AG10803 (cell line): Measurements from ENCODE around the gene BSPRY.
A peak's percentile ranks its signal among the peaks of the same experiment; 100 is the strongest.

ENCODE experiments used
- DNase-seq: peaks from one replicate; pipeline ENCODE4 v3.0.0; 2010; ENCODE audit warnings: low read depth
- H3K4me3 ChIP-seq: 2 replicates; pipeline ENCODE4 v1.5.1; 2011; ENCODE audit warnings: mild to moderate bottlenecking, low read length, control low read depth
- TF ChIP-seq, protein P1 (sequence below): conservative IDR thresholded peaks from 2 replicates; pipeline ENCODE4 v1.5.1; 2011; ENCODE audit warnings: mild to moderate bottlenecking, low read length, control low read depth, inconsistent platforms

The BSPRY gene

DNA sequence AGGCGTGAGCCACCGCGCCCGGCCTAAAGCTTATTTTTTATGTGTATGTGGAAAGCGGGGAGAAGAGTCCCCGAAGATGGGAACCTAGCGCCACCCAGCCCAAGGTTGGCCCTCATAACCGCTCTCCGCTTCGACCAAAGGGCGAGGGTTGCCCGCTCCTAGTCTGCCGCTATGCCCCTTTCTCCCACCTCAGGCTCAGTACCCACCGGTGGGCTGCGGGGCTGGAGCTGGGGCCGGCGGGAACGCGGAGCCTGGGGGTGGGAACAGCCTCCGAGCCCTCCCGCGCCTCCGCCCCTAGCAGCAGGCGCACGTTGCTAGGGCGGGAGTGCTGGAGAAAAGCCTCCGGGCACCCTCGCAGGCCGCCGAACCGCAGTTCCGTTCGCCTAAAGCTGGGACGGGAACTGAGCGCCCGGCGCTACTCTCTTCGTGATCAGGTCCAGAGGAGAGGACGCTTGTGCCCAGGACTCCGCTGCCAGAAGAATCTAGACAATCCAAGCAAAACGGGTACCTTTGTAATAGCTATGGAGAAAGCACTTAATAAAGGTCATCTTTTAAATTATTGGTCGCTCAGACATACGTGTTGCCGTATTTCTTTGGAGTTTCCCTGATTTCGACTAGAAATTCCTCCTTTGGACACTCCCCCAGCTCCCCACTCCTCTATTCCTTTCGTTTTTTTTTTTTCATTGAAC is 9.2 kb upstream of the BSPRY start, which contains the start of gene WDR31:
WDR31 (minus strand) TSS at position 265 of the 689 bp plus-strand sequence. CDS start 8,253 bp downstream, outside the sequence.
- DNase-seq, result peak; percentile 89
- peak within 1 kb of the TSS; percentile 94 for H3K4me3 ChIP-seq
- TF ChIP-seq, protein P1, sequence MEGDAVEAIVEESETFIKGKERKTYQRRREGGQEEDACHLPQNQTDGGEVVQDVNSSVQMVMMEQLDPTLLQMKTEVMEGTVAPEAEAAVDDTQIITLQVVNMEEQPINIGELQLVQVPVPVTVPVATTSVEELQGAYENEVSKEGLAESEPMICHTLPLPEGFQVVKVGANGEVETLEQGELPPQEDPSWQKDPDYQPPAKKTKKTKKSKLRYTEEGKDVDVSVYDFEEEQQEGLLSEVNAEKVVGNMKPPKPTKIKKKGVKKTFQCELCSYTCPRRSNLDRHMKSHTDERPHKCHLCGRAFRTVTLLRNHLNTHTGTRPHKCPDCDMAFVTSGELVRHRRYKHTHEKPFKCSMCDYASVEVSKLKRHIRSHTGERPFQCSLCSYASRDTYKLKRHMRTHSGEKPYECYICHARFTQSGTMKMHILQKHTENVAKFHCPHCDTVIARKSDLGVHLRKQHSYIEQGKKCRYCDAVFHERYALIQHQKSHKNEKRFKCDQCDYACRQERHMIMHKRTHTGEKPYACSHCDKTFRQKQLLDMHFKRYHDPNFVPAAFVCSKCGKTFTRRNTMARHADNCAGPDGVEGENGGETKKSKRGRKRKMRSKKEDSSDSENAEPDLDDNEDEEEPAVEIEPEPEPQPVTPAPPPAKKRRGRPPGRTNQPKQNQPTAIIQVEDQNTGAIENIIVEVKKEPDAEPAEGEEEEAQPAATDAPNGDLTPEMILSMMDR, result no peak

DNA sequence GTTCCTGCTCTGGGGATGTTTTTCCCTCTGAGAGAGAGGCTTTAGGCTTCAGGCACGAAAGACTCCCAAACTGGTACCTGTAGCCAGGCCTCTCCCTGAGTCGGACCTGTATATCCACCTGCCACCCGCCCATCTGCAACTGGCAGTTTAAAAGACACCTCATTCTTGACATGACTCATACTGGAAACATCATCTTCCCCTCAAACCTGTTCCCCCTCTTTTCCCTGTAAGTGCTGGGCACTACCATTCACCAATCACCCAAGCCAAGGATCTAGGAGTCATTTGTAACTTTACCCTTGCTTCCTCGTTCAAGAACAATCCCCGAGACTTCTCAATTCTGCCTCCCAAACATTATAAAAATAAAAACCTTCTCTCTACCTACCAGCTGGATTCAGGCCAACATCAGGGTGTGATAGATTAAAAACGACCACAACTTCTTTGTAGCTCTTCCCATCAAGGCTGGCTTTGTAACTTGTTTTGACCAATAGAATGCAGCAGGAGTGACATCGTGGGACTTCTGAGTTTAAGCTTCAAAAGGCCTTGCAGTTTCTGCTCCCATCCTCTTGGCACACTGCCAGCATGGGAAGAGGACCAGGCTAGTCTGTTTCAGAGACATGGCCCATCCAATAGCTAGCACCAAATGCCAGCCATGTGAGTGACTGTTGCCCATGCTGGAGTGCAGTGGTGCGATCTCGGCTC is 7.5 kb upstream of the BSPRY start:
- no peak for DNase-seq
- TF ChIP-seq, protein P1, result no peak

DNA sequence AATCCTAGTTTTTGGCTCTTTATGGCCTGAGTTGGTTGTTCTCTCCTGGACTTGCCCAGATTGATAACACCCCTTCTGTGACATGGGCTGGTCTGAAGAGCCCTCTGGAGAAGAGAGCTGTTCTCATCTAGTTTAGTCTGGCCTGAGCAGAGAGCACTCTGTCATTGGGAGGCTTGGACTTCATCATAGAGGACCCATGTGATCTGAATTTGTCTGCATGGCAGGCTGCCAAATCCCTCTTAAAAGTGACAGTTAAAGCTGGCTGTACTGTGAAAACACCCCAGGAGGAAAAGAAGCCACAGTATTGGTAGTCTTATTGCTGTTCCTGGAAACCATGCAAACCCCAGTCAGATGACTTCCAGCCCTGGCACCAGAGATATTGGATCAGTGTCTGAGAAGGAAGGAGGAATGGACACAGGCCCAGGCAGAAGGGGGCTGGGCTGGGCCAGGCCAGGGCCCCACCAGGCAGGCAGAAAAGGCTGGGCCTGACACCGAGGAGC is 5.6 kb upstream of the BSPRY start:
- H3K4me3 ChIP-seq, result no peak overlapping the region
- DNase-seq, result peak; percentile 35

More for the DNA sequence above, 7.5 kb upstream of the BSPRY start:
- H3K4me3 ChIP-seq, result no peak overlapping the region

DNA sequence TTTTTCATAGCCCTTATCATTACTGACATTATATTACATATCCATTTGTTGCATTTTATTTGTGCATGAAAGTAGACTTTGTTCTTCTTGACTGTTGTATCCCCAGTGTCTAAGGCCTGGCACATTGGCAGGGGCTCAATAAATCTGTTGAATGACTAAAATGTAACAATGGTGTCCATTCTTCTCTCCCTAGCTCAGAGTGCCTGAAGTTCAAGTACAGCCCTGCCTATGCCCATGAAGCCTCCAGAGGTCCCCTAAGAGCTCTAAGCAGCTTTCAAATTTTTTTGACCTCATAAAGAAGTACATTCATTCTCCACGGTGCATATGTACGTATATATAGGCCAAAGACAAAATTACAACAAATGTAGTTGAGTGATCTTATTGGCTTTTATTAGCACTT is 4.2 kb upstream of the BSPRY start:
- no peak overlapping the region for H3K4me3 ChIP-seq
- no peak for DNase-seq
- TF ChIP-seq, protein P1, result no peak

More for the DNA sequence above, 5.6 kb upstream of the BSPRY start:
- TF ChIP-seq, protein P1, result no peak

DNA sequence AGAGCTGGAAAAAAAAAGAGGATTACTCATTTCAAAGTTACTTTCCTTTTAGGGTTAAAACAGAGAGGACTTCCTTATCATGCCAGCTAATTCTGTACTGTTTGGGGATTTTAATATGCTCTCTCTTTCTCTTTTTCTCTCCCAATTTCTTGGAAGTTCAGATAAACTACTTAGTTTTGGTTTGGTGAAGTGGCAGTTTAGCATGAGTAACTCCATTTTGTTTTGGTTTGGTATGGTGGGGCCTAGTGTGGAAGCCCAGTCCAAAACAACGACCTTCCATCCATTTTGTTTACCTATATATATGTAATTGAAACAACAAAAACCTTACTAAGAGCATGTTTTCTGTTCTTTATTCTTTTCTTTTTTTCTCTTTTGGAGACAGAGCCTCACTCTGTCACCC is 3.7 kb upstream of the BSPRY start:
- no peak overlapping the region for H3K4me3 ChIP-seq
- no peak for DNase-seq
- TF ChIP-seq, protein P1, result no peak

DNA sequence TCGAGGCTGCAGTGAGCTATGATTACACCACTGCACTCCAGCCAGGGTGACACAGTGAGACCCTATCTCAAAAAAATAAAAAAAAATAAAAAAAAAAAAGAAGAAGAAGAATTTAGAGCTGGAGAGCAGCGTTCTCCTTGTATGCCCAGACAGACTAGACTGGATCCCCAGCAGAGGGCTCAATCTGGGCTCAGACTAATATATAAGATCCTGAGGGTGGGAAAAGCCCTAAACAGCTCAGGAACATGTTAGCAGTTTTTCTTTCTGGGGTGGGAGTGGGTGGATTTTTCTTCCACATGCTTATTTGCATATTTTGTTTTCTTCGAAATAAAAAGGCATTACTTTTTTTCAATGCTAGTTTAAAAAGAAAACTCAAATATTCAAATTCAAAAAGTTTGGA is 904 bp upstream of the BSPRY start:
- no peak for DNase-seq
- TF ChIP-seq, protein P1, result no peak
- no peak overlapping the region for H3K4me3 ChIP-seq
